GM12801 (cell line): Measurements from ENCODE around the gene AXL.

ENCODE experiments used
- CTCF ChIP-seq: IDR thresholded peaks from one replicate; pipeline ENCODE4 v1.5.1; 2011; ENCODE audit warnings: control low read depth; ENCODE audit not compliant: insufficient read length; ENCODE audit errors: extremely low read depth

The AXL gene

GRCh38 chr19:41203371-41203770 lies 15.7 kb upstream of the AXL start:
- no peak for TF ChIP-seq CTCF

- peak; percentile 53 for TF ChIP-seq CTCF
Measured at GRCh38 chr19:41204338-41204737, 14.7 kb upstream of the AXL start.

- TF ChIP-seq CTCF = no peak
Measured at GRCh38 chr19:41205995-41206394, 13.0 kb upstream of the AXL start.

GRCh38 chr19:41206456-41206855 lies 12.6 kb upstream of the AXL start:
- no peak for TF ChIP-seq CTCF

GRCh38 chr19:41206926-41207750 lies 11.9 kb upstream of the AXL start:
- TF ChIP-seq CTCF = no peak

GRCh38 chr19:41214161-41214560 lies 4.9 kb upstream of the AXL start:
- no peak for TF ChIP-seq CTCF

- no peak for TF ChIP-seq CTCF
Measured at GRCh38 chr19:41217741-41218140, 1.3 kb upstream of the AXL start.
